Activated CD8-positive, alpha-beta T cell treated with anti-CD3 and anti-CD28 coated beads for 36 hours (primary cell): ENCODE results near the gene NTSR1. TPM values are rescaled to one million over a fixed set of nuclear protein-coding genes. Genes with fewer than 3 reads are reported as not detected.
A peak's percentile ranks its signal among the peaks of the same experiment; 100 is the strongest.

Source experiments
- ATAC-seq: fragments of 200-7000 bp; cut with Tn5 transposase; one replicate; pipeline ENCODE4 v1.10.0; 2021; ENCODE audit warnings: mild to moderate bottlenecking, moderate library complexity
- CTCF ChIA-PET: fragments of 350-600 bp; sonication (Branson Sonifier 250); formaldehyde crosslinking; loops from one replicate; lab custom pipeline; 2021; ENCODE audit warnings: antibody characterized with exemption; lab: Charles Lee
- POLR2A ChIA-PET: fragments of 350-600 bp; sonication (Branson Sonifier 250); formaldehyde crosslinking; loops from one replicate; lab custom pipeline; 2021; ENCODE audit warnings: antibody characterized with exemption; lab: Charles Lee
- DNase-seq: peaks from one replicate; pipeline ENCODE4 v3.0.0-alpha.2; 2020
- H3K27ac Mint-ChIP-seq: one replicate; pipeline ENCODE4 v1.8.0; 2021; ENCODE audit warnings: mild to moderate bottlenecking, mixed read lengths
- H3K27me3 Mint-ChIP-seq: one replicate; pipeline ENCODE4 v1.8.0; 2021; ENCODE audit warnings: mixed read lengths
- H3K36me3 Mint-ChIP-seq: one replicate; pipeline ENCODE4 v1.8.0; 2021; ENCODE audit warnings: low read depth, mixed read lengths
- H3K4me1 Mint-ChIP-seq: one replicate; pipeline ENCODE4 v1.8.0; 2021; ENCODE audit warnings: low read depth, mixed read lengths
- H3K4me3 Mint-ChIP-seq: one replicate; pipeline ENCODE4 v1.8.0; 2021; ENCODE audit warnings: mild to moderate bottlenecking, moderate library complexity, mixed read lengths
- H3K9me3 Mint-ChIP-seq: one replicate; pipeline ENCODE4 v1.8.0; 2021; ENCODE audit warnings: mixed read lengths
- CTCF ChIP-seq: fragments of 200-600 bp; IDR thresholded peaks from one replicate; pipeline ENCODE4 v1.8.0; 2022; ENCODE audit warnings: antibody characterized with exemption, mild to moderate bottlenecking
- intact Hi-C: fragments of 100-400 bp; cut with micrococcal nuclease; formaldehyde crosslinking; loops from one replicate; pipeline ENCODE4 v1.10.0; 2022
- total RNA-seq, 2 experiments: library from RNA; stranded (reverse); gene quantifications; one replicate each; pipeline ENCODE4 v1.2.3, GENCODE V29; 2021

Gene NTSR1
- total RNA-seq, 2 experiments from 2014 or later, result not detected

- ChIA-PET CTCF (interaction anchor here (0.9 to 4.7 kb wide), 6 partner anchors 10 to 176 kb away, joined by 3 to 33 read pairs (median 4); partner anchors contain the start of gene SLCO4A1), POLR2A (interaction anchor here (1.0 to 3.6 kb wide), 6 partner anchors 10 to 178 kb away, joined by 3 to 12 read pairs (median 8); partner anchors contain the start of gene SLCO4A1)
- DNase-seq (peak; percentile 97), ATAC-seq (peak; percentile 82)
- peak overlapping the region; percentile 83 for H3K4me3 Mint-ChIP-seq
- intact Hi-C loops, result loop anchor here (5.0 to 10.0 kb wide), 2 partner anchors 139 to 292 kb away; no protein-coding TSS in a partner anchor
- peaks cover 34% of the 10 kb centered on the region for H3K4me1 Mint-ChIP-seq
- no peaks in the 10 kb centered on the region for H3K9me3 Mint-ChIP-seq
- no peaks in the 10 kb centered on the region for H3K27me3 Mint-ChIP-seq
- H3K36me3 Mint-ChIP-seq, result peaks cover 16% of the 10 kb centered on the region
- TF ChIP-seq CTCF, result no peak
- H3K27ac Mint-ChIP-seq, result peak overlapping the region; percentile 91
Observed at GRCh38 chr20:62794007-62794724, 85.5 kb downstream of the NTSR1 start.

GRCh38 chr20:62795023-62795761, 86.6 kb downstream of the NTSR1 start:
- ChIA-PET CTCF (interaction anchor here (0.9 to 4.7 kb wide), 5 partner anchors 9 to 179 kb away, joined by 3 to 33 read pairs (median 3); no protein-coding TSS in a partner anchor), POLR2A (interaction anchor here (0.8 to 3.6 kb wide), 7 partner anchors 9 to 177 kb away, joined by 3 to 12 read pairs (median 7); partner anchors contain the start of gene SLCO4A1)
- no peaks in the 10 kb centered on the region for H3K27me3 Mint-ChIP-seq
- H3K4me3 Mint-ChIP-seq, result peak overlapping the region; percentile 83
- ATAC-seq, result peak; percentile 12
- intact Hi-C loops, result loop anchor here (10.0 kb wide), 1 partner anchor 140 kb away; no protein-coding TSS in a partner anchor
- peak; percentile 83 for DNase-seq
- H3K4me1 Mint-ChIP-seq, result peaks cover 34% of the 10 kb centered on the region
- H3K27ac Mint-ChIP-seq, result peak overlapping the region; percentile 91
- no peaks in the 10 kb centered on the region for H3K9me3 Mint-ChIP-seq
- no peak for TF ChIP-seq CTCF
- peaks cover 25% of the 10 kb centered on the region for H3K36me3 Mint-ChIP-seq

DNA sequence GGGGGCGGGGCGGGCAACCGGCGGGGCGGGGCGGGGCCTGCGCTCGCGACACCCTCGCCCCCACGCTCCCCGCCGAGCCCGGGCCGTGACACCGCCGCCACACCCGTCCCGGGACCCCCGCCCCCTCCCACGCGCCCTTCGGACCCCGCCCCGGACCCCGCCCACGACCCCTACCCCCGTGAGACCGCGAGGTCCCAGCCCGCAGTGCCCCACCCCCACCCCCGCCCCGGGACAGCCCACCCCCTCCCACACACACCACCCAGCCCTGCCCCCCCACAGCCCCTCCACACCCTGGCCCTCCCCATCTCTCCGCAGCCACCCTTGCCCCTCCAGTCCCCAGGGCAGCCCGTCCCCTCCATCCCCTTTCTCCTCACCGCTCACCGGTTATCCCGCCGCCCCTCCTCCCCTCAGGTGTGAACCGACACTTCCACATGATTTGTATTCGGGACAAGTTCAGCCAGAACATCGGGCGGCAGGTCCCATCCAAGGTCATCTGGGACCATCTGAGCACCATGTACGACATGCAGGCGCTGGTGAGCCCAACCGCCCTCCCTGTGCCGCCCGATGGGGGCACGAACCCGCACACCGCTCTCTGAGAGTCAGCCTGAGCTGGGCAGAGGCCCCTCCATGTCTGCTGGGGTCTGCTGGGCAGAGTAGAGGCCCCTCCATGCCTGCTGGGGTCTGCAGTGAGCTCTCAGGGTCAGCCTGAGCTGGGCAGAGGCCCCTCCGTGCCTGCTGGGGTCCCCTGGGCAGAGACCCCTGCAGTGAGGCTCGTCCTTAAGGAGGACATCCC, 88.3 kb downstream of the NTSR1 start:
- Mint-ChIP-seq H3K27me3 (no peaks in the 10 kb centered on the region), H3K36me3 (peaks cover 29% of the 10 kb centered on the region), H3K4me1 (peaks cover 26% of the 10 kb centered on the region), H3K4me3 (peak overlapping the region; percentile 80), H3K27ac (peak overlapping the region; percentile 85), H3K9me3 (no peaks in the 10 kb centered on the region)
- no peak for ATAC-seq
- DNase-seq, result peak; percentile 12
- CTCF ChIA-PET, result interaction anchor here (0.9 to 4.7 kb wide), 5 partner anchors 12 to 196 kb away, joined by 3 to 33 read pairs (median 3); partner anchors contain the start of gene TCFL5
- POLR2A ChIA-PET, result interaction anchor here (0.7 to 3.6 kb wide), 3 partner anchors 9 to 154 kb away, joined by 3 to 11 read pairs (median 7); partner anchors contain the start of gene SLCO4A1
- no peak for TF ChIP-seq CTCF
- intact Hi-C loops, result loop anchor here (10.0 kb wide), 1 partner anchor 142 kb away; no protein-coding TSS in a partner anchor

DNA sequence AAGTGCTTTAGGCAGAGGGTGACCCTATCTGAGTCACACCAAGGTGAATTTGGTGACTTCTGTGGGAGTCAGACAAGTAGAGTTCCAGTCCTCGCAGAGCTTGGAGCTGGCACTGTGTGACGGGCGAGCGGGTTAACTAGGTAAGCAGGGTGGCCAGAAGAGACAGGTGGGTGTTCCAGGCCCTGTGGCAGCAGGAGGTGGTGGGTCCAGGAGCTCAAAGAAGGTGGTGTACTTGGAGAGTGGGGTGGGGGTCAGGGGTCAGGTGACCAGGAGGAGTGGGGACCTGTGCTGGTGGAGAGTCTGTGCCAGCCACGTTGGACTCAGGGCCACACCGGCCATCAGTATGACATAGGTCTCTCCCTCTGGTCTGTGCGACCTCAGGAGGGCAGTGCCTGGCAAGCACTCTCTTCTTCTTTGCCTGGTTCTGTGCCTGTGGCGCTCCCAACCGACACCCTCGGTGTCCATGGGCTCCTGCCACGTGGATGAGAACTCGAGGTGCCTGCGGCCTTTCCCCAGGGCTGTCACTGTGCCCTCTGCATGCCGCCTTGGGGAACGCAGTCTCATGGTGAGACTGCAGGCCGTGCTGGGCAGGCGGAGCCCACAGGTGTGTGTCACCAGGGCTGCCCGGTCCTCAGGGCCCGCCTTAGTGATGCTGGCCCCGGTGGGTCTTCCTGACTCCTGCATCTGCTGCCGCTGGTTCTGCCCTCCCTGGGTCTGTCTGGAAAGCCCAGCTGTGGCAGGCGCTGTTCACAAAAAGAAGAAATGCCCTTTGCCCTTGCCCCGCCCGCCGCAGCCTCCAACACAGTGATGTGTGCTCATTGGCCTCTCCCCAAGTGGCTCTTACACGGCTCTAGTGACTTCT, 89.3 kb downstream of the NTSR1 start:
- Mint-ChIP-seq H3K9me3 (no peaks in the 10 kb centered on the region), H3K27ac (peak overlapping the region; percentile 85), H3K27me3 (no peaks in the 10 kb centered on the region), H3K4me3 (peak overlapping the region; percentile 80), H3K4me1 (peaks cover 26% of the 10 kb centered on the region), H3K36me3 (peaks cover 29% of the 10 kb centered on the region)
- ATAC-seq, result no peak
- intact Hi-C loops, result loop anchor here (10.0 kb wide), 1 partner anchor 143 kb away; no protein-coding TSS in a partner anchor
- DNase-seq, result no peak
- no peak for TF ChIP-seq CTCF
- ChIA-PET POLR2A (interaction anchor here (0.7 to 1.4 kb wide), 3 partner anchors 8 to 11 kb away, joined by 3 to 7 read pairs (median 6); no protein-coding TSS in a partner anchor), CTCF (interaction anchor here (1.6 to 4.7 kb wide), 2 partner anchors 10 to 11 kb away, joined by 12 to 33 read pairs; no protein-coding TSS in a partner anchor)
